Heart left ventricle (tissue), 16 donors: Measurements from ENCODE around the gene ZNF497. TPM values are rescaled to one million over a fixed set of nuclear protein-coding genes. Genes with fewer than 3 reads are reported as not detected.
"Not testable (repeated sequence)": the region's sequence is repeated elsewhere in the genome, so short reads cannot be mapped to it uniquely, and the experiment has no call there.

Experiments used
- ATAC-seq, 4 donors: fragments of 200-7000 bp; cut with Tn5 transposase; one replicate each; pipeline ENCODE4 v1.9.1; 2020 to 2022; ENCODE audit warnings: moderate library complexity in 4 of 4, mild to moderate bottlenecking in 3 of 4, moderate number of reproducible peaks in 1 of 4
- DNase-seq, 5 donors: peaks; one replicate each; pipeline ENCODE4 v3.0.0-alpha.2; 2020
- H3K27ac ChIP-seq, 12 donors: fragments of 200-600 bp; sonication (generic) in 4 of 12; one replicate each; pipeline versions ENCODE4 v1.5.0 to v1.8.0; 2016 to 2022; ENCODE audit warnings: mild to moderate bottlenecking in 2 of 12
- H3K27me3 ChIP-seq, 9 donors: fragments of 200-600 bp; sonication (generic) in 2 of 9; one replicate each; pipeline versions ENCODE4 v1.5.1 to v1.8.0; 2016 to 2022; ENCODE audit warnings: mild to moderate bottlenecking in 3 of 9
- H3K36me3 ChIP-seq, 9 donors: fragments of 200-600 bp; sonication (generic) in 2 of 9; one replicate each; pipeline versions ENCODE4 v1.5.0 to v1.8.0; 2018 to 2022; ENCODE audit warnings: mild to moderate bottlenecking in 2 of 9
- H3K4me1 ChIP-seq, 12 donors: fragments of 200-600 bp; sonication (generic) in 4 of 12; one replicate each; pipeline versions ENCODE4 v1.5.0 to v1.8.0; 2016 to 2022; ENCODE audit warnings: mild to moderate bottlenecking in 3 of 12
- H3K4me3 ChIP-seq, 12 donors: fragments of 200-600 bp; sonication (generic) in 4 of 12; one replicate each; pipeline versions ENCODE4 v1.5.0 to v1.8.0; 2017 to 2022; ENCODE audit warnings: mild to moderate bottlenecking in 9 of 12, moderate library complexity in 4 of 12
- H3K9me3 ChIP-seq, 12 donors: fragments of 200-600 bp; sonication (generic) in 4 of 12; one replicate each; pipeline versions ENCODE4 v1.5.0 to v1.8.0; 2016 to 2022; ENCODE audit warnings: mild to moderate bottlenecking in 1 of 12
- CTCF ChIP-seq, 12 donors: fragments of 200-600 bp; sonication (generic) in 4 of 12; IDR thresholded peaks; one replicate each; pipeline versions ENCODE4 v1.5.0 to v1.8.0; 2018 to 2022; ENCODE audit warnings: antibody characterized with exemption in 12 of 12, mild to moderate bottlenecking in 5 of 12
- POLR2A ChIP-seq, 2 donors: fragments of 450-650 bp; IDR thresholded peaks; one replicate each; pipeline ENCODE4 v1.6.1; 2017; ENCODE audit warnings: antibody characterized with exemption in 2 of 2, mild to moderate bottlenecking in 2 of 2, moderate library complexity in 2 of 2
- WGBS, 4 donors: extraction: QIAGEN DNeasy Blood & Tissue Kit in 2 of 4; methylation state at CpG; one replicate each; pipeline versions ENCODE4 v1.1.5 to v1.1.7; 2013 to 2018; 5-methylcytosine and 5-hydroxymethylcytosine counted together
- intact Hi-C, 10 donors: fragments of 100-400 bp; cut with DNase I; formaldehyde crosslinking; loops; one replicate each; pipeline versions ENCODE4 v1.11.1 to v1.14.2; 2022
- polyA plus RNA-seq, 2 donors: library from polyadenylated mRNA; stranded (reverse); fragments of 200-250 nt; gene quantifications; one replicate each; pipeline ENCODE4 v1.2.3, GENCODE V29; 2013
- total RNA-seq, 9 donors: library from RNA; depleted of rRNA in 2 of 9; stranded (reverse); fragments of >200 nt in 2 of 9; fragmentation: NEBNext Ultra II Directional in 3 of 9; extraction: Animal tissue kit (Norgen Biotek cat#: 25700) in 3 of 9; gene quantifications; one replicate each; pipeline versions ENCODE4 v1.1.0 to v1.2.4, GENCODE V29; 2016 to 2023
- donor health status: ischemic (EF 13 %, LVEDD 7.1; RV severe dilation, severe dysfunction).
- donor health status: healthy with polysubstance abuse.
- donor health status: DM: no; HTN: yes; CAD: no.
- donor health status: DM: no; HTN: no; CAD: no.
- donor health status: ischemic (EF 25% LVEDD 6.9; RV normal size, moderate dysfunction).
- donor health status: ischemic (EF 25% LVEDD 5.7; RV mildly dilated, moderate dysfunction).
- donor health status: healthy.
- donor health status: DM: yes; HTN: yes; CAD: no.
- donor health status: ischemic (EF 35%, LVEDD 5.7; RV mildly dilated, moderate dysfunction).
- donor health status: nonischemic (EF 11% LVEDD 7.7; RV severe dilation, severe dysfunction).
- donor health status: DM: yes; HTN: yes; CAD: no.
- donor health status: PGD.
- donor health status: ischemic (EF 29% LVEDD 5.4; RV normal size, mild dysfunction).
- donor health status: nonischemic (EF 23%, LVEDD 6.1; RV moderate dilation, normal function).

The ZNF497 gene
- total and polyA plus RNA-seq, 11 donors: 0.08 to 1.1 (median 0.30) TPM

GRCh38 chr19:58317476-58318072 lies 45.0 kb downstream of the ZNF497 start:
- WGBS, 4 donors: 56 to 66% (median 63%) methylated on average over 7 of the region's 7 CpGs
- Histone ChIP-seq H3K4me3 (no peak overlapping the region), H3K4me1 (no peaks in the 10 kb centered on the region), H3K36me3 (peaks cover 0 to 47% (median 40%) of the 10 kb centered on the region in 9 donors), H3K27ac (no peak overlapping the region), H3K27me3 (no peaks in the 10 kb centered on the region), H3K9me3 (no peaks in the 10 kb centered on the region)
- intact Hi-C loops: loop anchor here in 1 of 10 donors (10.0 kb wide), 1 partner anchor 293 kb away; no protein-coding TSS in a partner anchor
- TF ChIP-seq CTCF (IDR thresholded peaks at IDR 0.05) (no peak), POLR2A (IDR thresholded peaks at IDR 0.05) (no peak)
- DNase-seq: no peak
- peak in 1 of 4 donors; percentile 21 for ATAC-seq

GRCh38 chr19:58315580-58315979 lies 47.0 kb downstream of the ZNF497 start:
- no peaks in the 10 kb centered on the region for H3K9me3 ChIP-seq
- intact Hi-C loops: loop anchor here in 1 of 10 donors (10.0 kb wide), 1 partner anchor 291 kb away; no protein-coding TSS in a partner anchor
- H3K27me3 ChIP-seq: no peaks in the 10 kb centered on the region
- ATAC-seq: no peak
- WGBS, 4 donors: 94 to 98% (median 95%) methylated on average over 2 of the region's 2 CpGs
- no peak for TF ChIP-seq CTCF (IDR thresholded peaks at IDR 0.05)
- no peak for TF ChIP-seq POLR2A (IDR thresholded peaks at IDR 0.05)
- no peak overlapping the region for H3K27ac ChIP-seq
- no peak overlapping the region for H3K4me3 ChIP-seq
- peaks cover 0 to 57% (median 51%) of the 10 kb centered on the region in 9 donors for H3K36me3 ChIP-seq
- no peak for DNase-seq
- H3K4me1 ChIP-seq: peaks cover 0 to 1% (median 0%) of the 10 kb centered on the region in 12 donors

GRCh38 chr19:58311345-58311865 lies 51.1 kb downstream of the ZNF497 start:
- no peak for TF ChIP-seq CTCF (IDR thresholded peaks at IDR 0.05)
- no peak for TF ChIP-seq POLR2A (IDR thresholded peaks at IDR 0.05)
- WGBS, 4 donors: 90 to 95% (median 90%) methylated on average over 7 of the region's 7 CpGs

GRCh38 chr19:58310685-58311084 lies 51.9 kb downstream of the ZNF497 start:
- Histone ChIP-seq H3K4me1 (peaks cover 0 to 16% (median 13%) of the 10 kb centered on the region in 12 donors), H3K36me3 (peaks cover 0 to 85% (median 80%) of the 10 kb centered on the region in 9 donors)
- peak; percentile 40 to 70 (median 58) for TF ChIP-seq CTCF (IDR thresholded peaks at IDR 0.05)
- H3K9me3 ChIP-seq, H3K4me3 ChIP-seq, H3K27ac ChIP-seq, H3K27me3 ChIP-seq: not testable (repeated sequence)
- peak in 2 of 4 donors; percentile 39 to 49 for ATAC-seq
- WGBS, 4 donors: 39 to 52% (median 43%) methylated on average over 12 to 13 of the region's 13 CpGs
- peak in 4 of 5 donors; percentile 28 to 57 (median 42) for DNase-seq
- intact Hi-C loops: loop anchor here in 2 of 10 donors (5.0 to 10.0 kb wide), 2 partner anchors 128 to 286 kb away; partner anchors contain the start of gene ZNF274 (in 1 of the 2)

More at GRCh38 chr19:58311345-58311865, 51.1 kb downstream of the ZNF497 start:
- DNase-seq: no peak
- peaks cover 0 to 9% (median 5%) of the 10 kb centered on the region in 12 donors for H3K4me1 ChIP-seq
- no peak for ATAC-seq
- H3K9me3 ChIP-seq: no peaks in the 10 kb centered on the region
- peaks cover 0 to 92% (median 82%) of the 10 kb centered on the region in 9 donors for H3K36me3 ChIP-seq
- H3K27me3 ChIP-seq: no peaks in the 10 kb centered on the region
- intact Hi-C loops: loop anchor here in 2 of 10 donors (5.0 to 10.0 kb wide), 2 partner anchors 129 to 287 kb away; partner anchors contain the start of gene ZNF274 (in 1 of the 2)
- H3K27ac ChIP-seq: no peak overlapping the region
- H3K4me3 ChIP-seq: no peak overlapping the region
